Endothelial cell of umbilical vein (primary cell): ENCODE results near the gene RIMBP3C.

ENCODE experiments used
- EZH2 ChIP-seq: IDR thresholded peaks from 2 replicates; pipeline ENCODE4 v1.6.1; 2012; ENCODE audit warnings: borderline replicate concordance, low read depth, mild to moderate bottlenecking, moderate library complexity, low read length, inconsistent platforms; ENCODE audit not compliant: severe bottlenecking
- TF ChIP-seq, protein P1 (sequence below), 2 donors: IDR thresholded peaks; 1 replicate in 1 of 2; 2 replicates in 1 of 2; pipeline ENCODE4 v1.5.1; 2011; ENCODE audit warnings: low read length in 2 of 2, mild to moderate bottlenecking in 2 of 2, moderate library complexity in 2 of 2, control low read depth in 1 of 2, inconsistent platforms in 1 of 2, low read depth in 1 of 2; ENCODE audit not compliant: insufficient read depth in 1 of 2; ENCODE audit errors: extremely low read depth in 1 of 2

DNA sequence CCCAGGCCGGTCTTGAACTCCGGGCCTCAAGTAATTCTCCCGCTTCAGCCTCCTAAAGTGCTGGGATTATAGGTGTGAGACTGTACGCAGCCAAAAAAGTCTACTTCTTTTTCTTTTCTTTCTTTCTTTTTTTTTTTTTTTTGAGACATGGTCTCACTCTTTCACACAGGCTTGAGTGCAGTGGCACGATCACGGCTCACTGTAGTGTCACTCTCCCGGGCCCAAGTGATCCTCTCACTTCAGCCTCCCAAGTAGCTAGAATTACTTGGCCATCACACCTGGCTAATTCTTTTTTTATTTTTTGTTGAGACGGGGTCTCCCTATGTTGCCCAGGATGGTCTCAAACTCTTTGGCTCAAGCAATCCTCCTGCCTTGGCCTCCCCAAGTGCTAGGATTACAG lies 12.7 kb upstream of the RIMBP3C start:
- TF ChIP-seq, protein P1, sequence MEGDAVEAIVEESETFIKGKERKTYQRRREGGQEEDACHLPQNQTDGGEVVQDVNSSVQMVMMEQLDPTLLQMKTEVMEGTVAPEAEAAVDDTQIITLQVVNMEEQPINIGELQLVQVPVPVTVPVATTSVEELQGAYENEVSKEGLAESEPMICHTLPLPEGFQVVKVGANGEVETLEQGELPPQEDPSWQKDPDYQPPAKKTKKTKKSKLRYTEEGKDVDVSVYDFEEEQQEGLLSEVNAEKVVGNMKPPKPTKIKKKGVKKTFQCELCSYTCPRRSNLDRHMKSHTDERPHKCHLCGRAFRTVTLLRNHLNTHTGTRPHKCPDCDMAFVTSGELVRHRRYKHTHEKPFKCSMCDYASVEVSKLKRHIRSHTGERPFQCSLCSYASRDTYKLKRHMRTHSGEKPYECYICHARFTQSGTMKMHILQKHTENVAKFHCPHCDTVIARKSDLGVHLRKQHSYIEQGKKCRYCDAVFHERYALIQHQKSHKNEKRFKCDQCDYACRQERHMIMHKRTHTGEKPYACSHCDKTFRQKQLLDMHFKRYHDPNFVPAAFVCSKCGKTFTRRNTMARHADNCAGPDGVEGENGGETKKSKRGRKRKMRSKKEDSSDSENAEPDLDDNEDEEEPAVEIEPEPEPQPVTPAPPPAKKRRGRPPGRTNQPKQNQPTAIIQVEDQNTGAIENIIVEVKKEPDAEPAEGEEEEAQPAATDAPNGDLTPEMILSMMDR (IDR thresholded peaks at IDR 0.05; ENCODE audit: extremely low read depth in 1 of 2, insufficient read depth in 1 of 2, low read depth in 1 of 2, low read length in 2 of 2): no peak
- no peak for TF ChIP-seq EZH2
